ENCODE measurements around the gene REXO5. TPM values are rescaled to one million over a fixed set of nuclear protein-coding genes. Genes with fewer than 3 reads are reported as not detected.

The REXO5 gene
- total RNA-seq, 1 donor from 2014 or later: 5.9 TPM

GRCh38 chr16:20768121-20768520, 38.2 kb upstream of the REXO5 start:
- peaks cover 1% of the 10 kb centered on the region for H3K9me3 Mint-ChIP-seq (ENCODE audit: unreplicated experiment)
- H3K27ac Mint-ChIP-seq (ENCODE audit: unreplicated experiment): no peak overlapping the region
- no peaks in the 10 kb centered on the region for H3K36me3 Mint-ChIP-seq (ENCODE audit: unreplicated experiment)
- DNase-seq: no peak
- no peak for TF ChIP-seq CTCF (IDR thresholded peaks at IDR 0.05; ENCODE audit: partially characterized antibody, unreplicated experiment)
- no peaks in the 10 kb centered on the region for H3K4me1 Mint-ChIP-seq (ENCODE audit: low read depth, unreplicated experiment)
- H3K4me3 Mint-ChIP-seq (ENCODE audit: unreplicated experiment): no peak overlapping the region
- H3K27me3 Mint-ChIP-seq (ENCODE audit: unreplicated experiment): no peaks in the 10 kb centered on the region

DNA sequence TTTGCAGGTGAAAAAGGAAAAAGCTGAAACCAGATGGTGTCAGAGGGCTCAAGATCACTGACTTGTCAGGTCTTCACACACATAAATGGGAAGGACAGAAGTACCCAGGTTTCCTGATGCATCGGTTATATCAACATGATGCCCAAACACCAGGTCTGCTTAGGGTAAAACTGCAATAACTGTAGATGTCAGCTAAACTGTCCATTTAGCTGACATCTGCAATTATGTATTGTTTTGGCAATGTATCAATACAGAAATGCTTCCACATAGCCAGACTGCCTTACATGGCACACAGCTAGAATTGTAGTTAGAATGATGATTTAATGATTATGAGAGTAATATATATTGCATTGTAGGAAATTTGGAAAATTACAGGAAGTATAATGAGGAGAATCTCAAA, 37.5 kb upstream of the REXO5 start:
- Mint-ChIP-seq H3K9me3 (ENCODE audit: unreplicated experiment) (peaks cover 1% of the 10 kb centered on the region), H3K36me3 (ENCODE audit: unreplicated experiment) (no peaks in the 10 kb centered on the region), H3K27ac (ENCODE audit: unreplicated experiment) (no peak overlapping the region), H3K4me3 (ENCODE audit: unreplicated experiment) (no peak overlapping the region), H3K27me3 (ENCODE audit: unreplicated experiment) (no peaks in the 10 kb centered on the region), H3K4me1 (ENCODE audit: low read depth, unreplicated experiment) (no peaks in the 10 kb centered on the region)
- TF ChIP-seq CTCF (IDR thresholded peaks at IDR 0.05; ENCODE audit: partially characterized antibody, unreplicated experiment): no peak
- DNase-seq: no peak

GRCh38 chr16:20773679-20774078, 32.6 kb upstream of the REXO5 start:
- Mint-ChIP-seq H3K4me1 (ENCODE audit: low read depth, unreplicated experiment) (no peaks in the 10 kb centered on the region), H3K9me3 (ENCODE audit: unreplicated experiment) (peaks cover 1% of the 10 kb centered on the region), H3K27ac (ENCODE audit: unreplicated experiment) (no peak overlapping the region), H3K36me3 (ENCODE audit: unreplicated experiment) (no peaks in the 10 kb centered on the region), H3K4me3 (ENCODE audit: unreplicated experiment) (no peak overlapping the region), H3K27me3 (ENCODE audit: unreplicated experiment) (no peaks in the 10 kb centered on the region)
- DNase-seq: no peak
- TF ChIP-seq CTCF (IDR thresholded peaks at IDR 0.05; ENCODE audit: partially characterized antibody, unreplicated experiment): no peak

DNA sequence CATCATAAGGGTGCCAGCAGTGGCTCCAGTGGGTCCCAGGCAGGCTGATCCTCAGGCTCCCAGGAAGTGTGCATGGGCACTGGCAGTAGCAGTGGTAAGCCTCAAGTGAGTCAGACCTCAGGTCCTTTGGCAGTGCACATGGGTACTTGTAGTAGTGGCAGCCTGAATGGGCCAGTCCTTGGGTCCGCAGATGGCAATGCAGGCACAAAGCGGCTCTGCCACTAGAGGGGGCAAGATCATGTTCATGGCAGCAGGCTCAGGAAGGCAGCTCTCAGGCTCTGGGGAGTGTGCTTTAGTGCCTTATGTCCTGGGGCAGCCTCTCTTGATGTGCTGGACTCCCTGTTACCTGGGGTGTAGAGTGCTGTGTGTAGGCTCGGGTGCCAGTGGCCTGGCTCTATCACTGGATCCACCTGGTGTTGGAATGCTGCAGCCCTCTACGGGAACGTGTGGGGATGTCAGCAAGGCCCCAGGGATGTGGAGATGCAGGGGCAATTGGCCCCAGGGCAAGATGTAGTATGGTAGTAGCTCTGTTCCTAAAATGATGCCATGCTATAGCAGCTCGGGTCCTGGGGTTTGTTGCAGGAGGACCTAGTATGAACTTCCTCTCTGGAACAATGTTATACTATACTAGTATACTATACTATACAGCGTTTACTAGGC, 31.5 kb upstream of the REXO5 start:
- Mint-ChIP-seq H3K27me3 (ENCODE audit: unreplicated experiment) (no peaks in the 10 kb centered on the region), H3K27ac (ENCODE audit: unreplicated experiment) (no peak overlapping the region), H3K36me3 (ENCODE audit: unreplicated experiment) (no peaks in the 10 kb centered on the region), H3K4me1 (ENCODE audit: low read depth, unreplicated experiment) (no peaks in the 10 kb centered on the region), H3K9me3 (ENCODE audit: unreplicated experiment) (peaks cover 1% of the 10 kb centered on the region), H3K4me3 (ENCODE audit: unreplicated experiment) (no peak overlapping the region)
- DNase-seq: peak; percentile 81
- TF ChIP-seq CTCF (IDR thresholded peaks at IDR 0.05; ENCODE audit: partially characterized antibody, unreplicated experiment): peak; percentile 71

- H3K9me3 Mint-ChIP-seq (ENCODE audit: unreplicated experiment): no peaks in the 10 kb centered on the region
- no peak overlapping the region for H3K4me3 Mint-ChIP-seq (ENCODE audit: unreplicated experiment)
- DNase-seq: no peak
- no peak for TF ChIP-seq CTCF (IDR thresholded peaks at IDR 0.05; ENCODE audit: partially characterized antibody, unreplicated experiment)
- H3K36me3 Mint-ChIP-seq (ENCODE audit: unreplicated experiment): no peaks in the 10 kb centered on the region
- no peak overlapping the region for H3K27ac Mint-ChIP-seq (ENCODE audit: unreplicated experiment)
- H3K27me3 Mint-ChIP-seq (ENCODE audit: unreplicated experiment): no peaks in the 10 kb centered on the region
- no peaks in the 10 kb centered on the region for H3K4me1 Mint-ChIP-seq (ENCODE audit: low read depth, unreplicated experiment)
These were observed 24.6 kb upstream of the REXO5 start for GRCh38 chr16:20781697-20782096.

Measured in glutamatergic neuron (in vitro differentiated cells).